Left ventricle myocardium inferior (tissue), 1 donor: Measurements from ENCODE around the gene ZBTB49. TPM values are rescaled to one million over a fixed set of nuclear protein-coding genes. Genes with fewer than 3 reads are reported as not detected.

Source experiments
- DNase-seq: peaks from one replicate; pipeline ENCODE4 v3.0.0-alpha.2; 2020
- H3K27ac ChIP-seq: fragments of 200-600 bp; replicated peaks from 2 replicates; pipeline ENCODE4 v1.8.0; 2021
- H3K27me3 ChIP-seq: fragments of 200-600 bp; 2 replicates; pipeline ENCODE4 v1.8.0; 2021; ENCODE audit warnings: low read depth
- H3K36me3 ChIP-seq: fragments of 200-600 bp; 2 replicates; pipeline ENCODE4 v1.8.0; 2021
- H3K4me1 ChIP-seq: fragments of 200-600 bp; 2 replicates; pipeline ENCODE4 v1.8.0; 2021
- H3K4me3 ChIP-seq: fragments of 200-600 bp; 2 replicates; pipeline ENCODE4 v1.8.0; 2021; ENCODE audit warnings: mild to moderate bottlenecking, moderate library complexity
- H3K9me3 ChIP-seq: fragments of 200-600 bp; replicated peaks from 2 replicates; pipeline ENCODE4 v1.8.0; 2021
- intact Hi-C: fragments of 100-400 bp; cut with micrococcal nuclease; formaldehyde crosslinking; loops from one replicate; pipeline ENCODE4 v1.11.0; 2022
- total RNA-seq: library from RNA; stranded (reverse); fragmentation: NEBNext Ultra II Directional; extraction: Animal tissue kit (Norgen Biotek cat#: 25700); gene quantifications from one replicate; pipeline ENCODE4 v1.2.1, GENCODE V29; 2021
- TF ChIP-seq, protein P1 (sequence below): fragments of 200-600 bp; IDR thresholded peaks from 2 replicates; pipeline ENCODE4 v1.8.0; 2021; ENCODE audit warnings: antibody characterized with exemption, mild to moderate bottlenecking, borderline replicate concordance
- donor health status: DM: no; HTN: yes; CAD: no; lungs with severe emphysema.

ZBTB49 gene
- total RNA-seq, 1 donor from 2014 or later: 1.9 TPM

DNA sequence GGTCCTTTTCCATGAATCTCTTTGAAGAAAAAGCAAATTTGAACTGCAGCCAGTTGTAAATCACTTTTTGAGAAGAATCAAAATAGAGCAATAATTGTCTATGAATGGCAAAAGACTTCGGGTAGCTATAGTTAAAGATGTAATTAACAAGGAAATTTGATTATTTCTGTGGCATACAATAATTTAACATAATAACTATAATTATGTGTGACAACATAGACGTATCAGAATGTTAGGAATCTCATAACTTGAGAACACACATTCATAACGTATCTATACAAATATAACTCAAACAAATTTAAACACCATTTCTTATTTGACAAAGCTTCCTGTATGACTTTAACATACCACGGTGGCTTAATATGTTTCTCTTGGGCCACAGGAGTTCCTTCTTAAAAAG is 60.9 kb downstream of the ZBTB49 start:
- Histone ChIP-seq H3K27ac (no peak overlapping the region), H3K36me3 (no peaks in the 10 kb centered on the region), H3K9me3 (no peaks in the 10 kb centered on the region), H3K27me3 (peaks cover 30% of the 10 kb centered on the region), H3K4me3 (no peak overlapping the region), H3K4me1 (no peaks in the 10 kb centered on the region)
- TF ChIP-seq, protein P1, sequence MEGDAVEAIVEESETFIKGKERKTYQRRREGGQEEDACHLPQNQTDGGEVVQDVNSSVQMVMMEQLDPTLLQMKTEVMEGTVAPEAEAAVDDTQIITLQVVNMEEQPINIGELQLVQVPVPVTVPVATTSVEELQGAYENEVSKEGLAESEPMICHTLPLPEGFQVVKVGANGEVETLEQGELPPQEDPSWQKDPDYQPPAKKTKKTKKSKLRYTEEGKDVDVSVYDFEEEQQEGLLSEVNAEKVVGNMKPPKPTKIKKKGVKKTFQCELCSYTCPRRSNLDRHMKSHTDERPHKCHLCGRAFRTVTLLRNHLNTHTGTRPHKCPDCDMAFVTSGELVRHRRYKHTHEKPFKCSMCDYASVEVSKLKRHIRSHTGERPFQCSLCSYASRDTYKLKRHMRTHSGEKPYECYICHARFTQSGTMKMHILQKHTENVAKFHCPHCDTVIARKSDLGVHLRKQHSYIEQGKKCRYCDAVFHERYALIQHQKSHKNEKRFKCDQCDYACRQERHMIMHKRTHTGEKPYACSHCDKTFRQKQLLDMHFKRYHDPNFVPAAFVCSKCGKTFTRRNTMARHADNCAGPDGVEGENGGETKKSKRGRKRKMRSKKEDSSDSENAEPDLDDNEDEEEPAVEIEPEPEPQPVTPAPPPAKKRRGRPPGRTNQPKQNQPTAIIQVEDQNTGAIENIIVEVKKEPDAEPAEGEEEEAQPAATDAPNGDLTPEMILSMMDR: no peak
- intact Hi-C loops: no loop called here
- no peak for DNase-seq

- H3K9me3 ChIP-seq: no peaks in the 10 kb centered on the region
- no peak for DNase-seq
- H3K4me3 ChIP-seq: no peak overlapping the region
- intact Hi-C loops: no loop called here
- no peaks in the 10 kb centered on the region for H3K36me3 ChIP-seq
- peaks cover 57% of the 10 kb centered on the region for H3K27me3 ChIP-seq
- no peaks in the 10 kb centered on the region for H3K4me1 ChIP-seq
- H3K27ac ChIP-seq: no peak overlapping the region
- TF ChIP-seq, protein P1: no peak
Measured at GRCh38 chr4:4355302-4355701, 65.3 kb downstream of the ZBTB49 start.

GRCh38 chr4:4356106-4357041 is 66.3 kb downstream of the ZBTB49 start:
- Histone ChIP-seq H3K36me3 (no peaks in the 10 kb centered on the region), H3K4me3 (no peak overlapping the region), H3K4me1 (no peaks in the 10 kb centered on the region), H3K9me3 (no peaks in the 10 kb centered on the region), H3K27me3 (peaks cover 67% of the 10 kb centered on the region), H3K27ac (no peak overlapping the region)
- intact Hi-C loops: no loop called here
- no peak for DNase-seq
- TF ChIP-seq, protein P1: no peak

- no peak overlapping the region for H3K27ac ChIP-seq
- H3K4me1 ChIP-seq: no peaks in the 10 kb centered on the region
- H3K27me3 ChIP-seq: peaks cover 84% of the 10 kb centered on the region
- DNase-seq: no peak
- TF ChIP-seq, protein P1: no peak
- intact Hi-C loops: no loop called here
- no peaks in the 10 kb centered on the region for H3K9me3 ChIP-seq
- no peaks in the 10 kb centered on the region for H3K36me3 ChIP-seq
- H3K4me3 ChIP-seq: no peak overlapping the region
Measured at GRCh38 chr4:4358093-4358854, 68.2 kb downstream of the ZBTB49 start.

GRCh38 chr4:4361883-4362282 is 71.8 kb downstream of the ZBTB49 start:
- H3K27ac ChIP-seq: no peak overlapping the region
- intact Hi-C loops: no loop called here

More at GRCh38 chr4:4361883-4362282, 71.8 kb downstream of the ZBTB49 start:
- Histone ChIP-seq H3K4me3 (no peak overlapping the region), H3K4me1 (no peaks in the 10 kb centered on the region), H3K9me3 (peaks cover 9% of the 10 kb centered on the region), H3K27me3 (peaks cover 80% of the 10 kb centered on the region), H3K36me3 (no peaks in the 10 kb centered on the region)
- no peak for DNase-seq
- TF ChIP-seq, protein P1: no peak
